Measurements from ENCODE around the gene TP53RK.

- TF ChIP-seq FOXJ3 (CRISPR knock-in tag; IDR thresholded peaks at IDR 0.05; ENCODE audit: borderline replicate concordance) (no peak), DNMT3B (CRISPR knock-in tag; conservative IDR thresholded peaks at IDR 0.05) (no peak), MIER3 (CRISPR knock-in tag; IDR thresholded peaks at IDR 0.05; ENCODE audit: borderline replicate concordance) (no peak), KLF13 (CRISPR knock-in tag; IDR thresholded peaks at IDR 0.05) (no peak), ATF1 (CRISPR knock-in tag; IDR thresholded peaks at IDR 0.05) (no peak), ZBTB42 (CRISPR knock-in tag; IDR thresholded peaks at IDR 0.05) (no peak), DZIP1 (CRISPR knock-in tag; IDR thresholded peaks at IDR 0.05) (no peak)
Observed at GRCh38 chr20:46724343-46724959, 35.2 kb upstream of the TP53RK start.

Data from HepG2 (cell line).